Measurements from ENCODE around the gene BAIAP3. TPM values are rescaled to one million over a fixed set of nuclear protein-coding genes. Genes with fewer than 3 reads are reported as not detected.

Gene BAIAP3
- total RNA-seq, 1 experiment from 2014 or later = 44.7 TPM

DNA sequence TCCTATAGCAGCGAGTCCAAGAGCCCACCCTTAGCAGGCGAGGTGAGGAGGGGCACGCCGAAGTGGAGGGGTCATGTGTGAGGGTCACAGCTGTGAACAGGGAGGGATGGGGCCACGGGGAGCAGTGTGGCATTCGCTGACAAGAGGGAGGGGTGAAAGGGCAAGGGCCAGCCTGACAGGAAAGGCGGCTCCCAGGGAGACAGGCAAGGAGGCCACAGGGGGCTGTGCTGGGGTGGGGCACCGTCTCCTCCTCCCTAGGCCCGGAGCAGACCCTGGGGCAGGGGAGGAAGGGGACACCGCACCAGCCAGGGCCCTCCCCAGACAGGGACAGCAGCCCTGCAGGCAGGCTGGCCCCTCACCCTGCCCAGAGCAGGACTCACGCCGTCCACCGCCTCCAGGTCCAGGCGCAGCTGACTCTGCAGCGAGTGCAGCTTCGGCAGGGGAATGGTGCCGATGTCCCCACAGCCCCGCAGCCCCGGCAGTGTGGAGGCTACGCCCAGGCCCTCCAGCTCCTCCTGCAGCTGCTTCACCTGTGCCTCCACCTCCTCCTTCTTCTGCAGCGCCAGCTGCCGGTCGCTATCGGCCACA lies 33.4 kb downstream of the BAIAP3 start:
- intact Hi-C loops (cut with micrococcal nuclease) = loop anchor here (10.0 kb wide), 1 partner anchor 48 kb away; the partner anchor contains the start of gene UNKL
- H2AFZ ChIP-seq (ENCODE audit: low read depth, low read length, poor library complexity, severe bottlenecking) = no peak overlapping the region
- no TSS peak for BruUV-seq (replicated peaks)
- H3K36me3 ChIP-seq (ENCODE audit: control insufficient read depth in 1 of 2, insufficient read depth in 2 of 2, low read length in 2 of 2) = peaks cover 26 to 39% of the 10 kb centered on the region in 2 experiments
- DNase-seq (ENCODE audit: low read depth, low spot score) = no peak
- no peaks in the 10 kb centered on the region for H3K9me2 ChIP-seq (ENCODE audit: insufficient read depth)
- H3K9me3 ChIP-seq (ENCODE audit: control insufficient read depth in 1 of 2, insufficient read depth in 1 of 2, low read depth in 1 of 2, low read length in 2 of 2) = no peaks in the 10 kb centered on the region
- peaks cover 0 to 7% of the 10 kb centered on the region in 2 experiments; a peak in 1 of 4 replicates for H3K4me1 ChIP-seq (ENCODE audit: control insufficient read depth in 1 of 2, insufficient read depth in 2 of 2, low read length in 2 of 2)
- RAD21 ChIA-PET (ENCODE audit: low non-redundant PET in 1 of 2, low total read pairs in 2 of 2, uncharacterized antibody in 2 of 2, unreplicated experiment in 2 of 2) = interaction anchor here in 1 of 2 experiments (0.7 kb wide), 1 partner anchor 144 kb away, joined by 3 read pairs; no protein-coding TSS in a partner anchor
- H4K20me1 ChIP-seq (ENCODE audit: insufficient read depth) = peaks cover 3% of the 10 kb centered on the region; the same call in 1 of the 2 replicates
- CTCF ChIA-PET = no interaction called here
- no peak overlapping the region for H3K4me2 ChIP-seq (ENCODE audit: low read length)
- POLR2A ChIA-PET = no interaction called here
- ATAC-seq = no peak
- H3K4me3 ChIP-seq (replicated peaks in 1 of 2; ENCODE audit: low read depth in 1 of 2, low read length in 2 of 2) = no peak overlapping the region
- H3K79me2 ChIP-seq (ENCODE audit: insufficient read depth, low read length) = peaks cover 20% of the 10 kb centered on the region
- H3K9ac ChIP-seq (ENCODE audit: low read length) = no peak overlapping the region
- H3K27me3 ChIP-seq (ENCODE audit: insufficient read depth, low read length) = no peaks in the 10 kb centered on the region
- no peak for TF ChIP-seq CBX3 (IDR thresholded peaks at IDR 0.05; ENCODE audit: low read depth)
- TF ChIP-seq SRF (IDR thresholded peaks at IDR 0.05; ENCODE audit: low read depth) = no peak
- TF ChIP-seq TCF7L2 (IDR thresholded peaks at IDR 0.05; ENCODE audit: borderline replicate concordance, extremely low read depth, insufficient read depth, insufficient read length) = no peak
- TF ChIP-seq, protein P1, sequence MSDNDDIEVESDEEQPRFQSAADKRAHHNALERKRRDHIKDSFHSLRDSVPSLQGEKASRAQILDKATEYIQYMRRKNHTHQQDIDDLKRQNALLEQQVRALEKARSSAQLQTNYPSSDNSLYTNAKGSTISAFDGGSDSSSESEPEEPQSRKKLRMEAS (IDR thresholded peaks at IDR 0.05) = no peak
- TF ChIP-seq, protein P2, sequence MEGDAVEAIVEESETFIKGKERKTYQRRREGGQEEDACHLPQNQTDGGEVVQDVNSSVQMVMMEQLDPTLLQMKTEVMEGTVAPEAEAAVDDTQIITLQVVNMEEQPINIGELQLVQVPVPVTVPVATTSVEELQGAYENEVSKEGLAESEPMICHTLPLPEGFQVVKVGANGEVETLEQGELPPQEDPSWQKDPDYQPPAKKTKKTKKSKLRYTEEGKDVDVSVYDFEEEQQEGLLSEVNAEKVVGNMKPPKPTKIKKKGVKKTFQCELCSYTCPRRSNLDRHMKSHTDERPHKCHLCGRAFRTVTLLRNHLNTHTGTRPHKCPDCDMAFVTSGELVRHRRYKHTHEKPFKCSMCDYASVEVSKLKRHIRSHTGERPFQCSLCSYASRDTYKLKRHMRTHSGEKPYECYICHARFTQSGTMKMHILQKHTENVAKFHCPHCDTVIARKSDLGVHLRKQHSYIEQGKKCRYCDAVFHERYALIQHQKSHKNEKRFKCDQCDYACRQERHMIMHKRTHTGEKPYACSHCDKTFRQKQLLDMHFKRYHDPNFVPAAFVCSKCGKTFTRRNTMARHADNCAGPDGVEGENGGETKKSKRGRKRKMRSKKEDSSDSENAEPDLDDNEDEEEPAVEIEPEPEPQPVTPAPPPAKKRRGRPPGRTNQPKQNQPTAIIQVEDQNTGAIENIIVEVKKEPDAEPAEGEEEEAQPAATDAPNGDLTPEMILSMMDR (IDR thresholded peaks at IDR 0.05 in 2 of 3, conservative IDR thresholded peaks at IDR 0.05 in 1 of 3; ENCODE audit: borderline replicate concordance in 1 of 3, insufficient read depth in 1 of 3, low read depth in 2 of 3, low read length in 2 of 3) = no peak
- no peak for TF ChIP-seq JUND (IDR thresholded peaks at IDR 0.05)
- TF ChIP-seq ZNF274 (IDR thresholded peaks at IDR 0.05; ENCODE audit: low read depth, low read length) = no peak
- no peak for TF ChIP-seq ZFX (IDR thresholded peaks at IDR 0.05)
- no peak for TF ChIP-seq EZH2 (IDR thresholded peaks at IDR 0.05)
- TF ChIP-seq, protein P3, sequence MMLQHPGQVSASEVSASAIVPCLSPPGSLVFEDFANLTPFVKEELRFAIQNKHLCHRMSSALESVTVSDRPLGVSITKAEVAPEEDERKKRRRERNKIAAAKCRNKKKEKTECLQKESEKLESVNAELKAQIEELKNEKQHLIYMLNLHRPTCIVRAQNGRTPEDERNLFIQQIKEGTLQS (IDR thresholded peaks at IDR 0.05) = no peak
- TF ChIP-seq EZH2phosphoT487 (IDR thresholded peaks at IDR 0.05; ENCODE audit: borderline replicate concordance) = no peak
- H3K27ac ChIP-seq (ENCODE audit: low read depth, low read length) = no peak overlapping the region; the same call in 1 of the 2 replicates
